SK-MEL-5 (cell line): ENCODE measurements around the gene TTLL12. TPM values are rescaled to one million over a fixed set of nuclear protein-coding genes. Genes with fewer than 3 reads are reported as not detected.

Source experiments
- DNase-seq: peaks from one replicate; pipeline ENCODE4 v3.0.0-alpha.2; 2016; ENCODE audit warnings: low read depth, low spot score
- in situ Hi-C: cut with HindIII; loops from 2 replicates; pipeline ENCODE4 v1.10.0; 2016; ENCODE audit warnings: low sequenced_read_pairs, high pct_unique_total_duplicates, low pct_unique_long_range_greater_than_20kb
- total RNA-seq: library from RNA; depleted of rRNA; stranded (reverse); fragments of >200 nt; shearing (Covaris generic); gene quantifications from 2 replicates; pipeline ENCODE4 v1.2.3, GENCODE V29; 2014

The TTLL12 gene
- total RNA-seq, 1 experiment from 2014 or later = 68.9 TPM

- DNase-seq = no peak
- in situ Hi-C loops = no loop called here
These were observed 33.9 kb upstream of the TTLL12 start for GRCh38 chr22:43220625-43221380.

GRCh38 chr22:43218786-43219185, 31.9 kb upstream of the TTLL12 start:
- peak; percentile 21 for DNase-seq
- in situ Hi-C loops = no loop called here

- DNase-seq = no peak
- in situ Hi-C loops = no loop called here
These were observed 30.5 kb upstream of the TTLL12 start for GRCh38 chr22:43217285-43218030.

GRCh38 chr22:43216738-43217137, 29.8 kb upstream of the TTLL12 start:
- in situ Hi-C loops = no loop called here

GRCh38 chr22:43213962-43214361, 27.0 kb upstream of the TTLL12 start:
- no peak for DNase-seq
- in situ Hi-C loops = no loop called here

More at GRCh38 chr22:43216738-43217137, 29.8 kb upstream of the TTLL12 start:
- DNase-seq = no peak

GRCh38 chr22:43213051-43213450, 26.1 kb upstream of the TTLL12 start:
- DNase-seq = peak; percentile 27
- in situ Hi-C loops = no loop called here

GRCh38 chr22:43212434-43212952, 25.6 kb upstream of the TTLL12 start:
- in situ Hi-C loops = no loop called here
- no peak for DNase-seq

GRCh38 chr22:43211941-43212433, 25.1 kb upstream of the TTLL12 start:
- DNase-seq = no peak

GRCh38 chr22:43210631-43211515, 23.9 kb upstream of the TTLL12 start:
- in situ Hi-C loops = no loop called here
- no peak for DNase-seq

More at GRCh38 chr22:43211941-43212433, 25.1 kb upstream of the TTLL12 start:
- in situ Hi-C loops = no loop called here

GRCh38 chr22:43209971-43210370, 23.0 kb upstream of the TTLL12 start:
- no peak for DNase-seq
- in situ Hi-C loops = no loop called here

GRCh38 chr22:43209523-43209890, 22.6 kb upstream of the TTLL12 start:
- no peak for DNase-seq
- in situ Hi-C loops = no loop called here

- in situ Hi-C loops = no loop called here
- DNase-seq = no peak
These were observed 22.0 kb upstream of the TTLL12 start for GRCh38 chr22:43208703-43209522.

- no peak for DNase-seq
- in situ Hi-C loops = no loop called here
These were observed 21.1 kb upstream of the TTLL12 start for GRCh38 chr22:43207849-43208702.

- in situ Hi-C loops = no loop called here
These were observed 20.5 kb upstream of the TTLL12 start for GRCh38 chr22:43207386-43207785.

GRCh38 chr22:43206509-43207161, 19.7 kb upstream of the TTLL12 start:
- no peak for DNase-seq
- in situ Hi-C loops = no loop called here

More at GRCh38 chr22:43207386-43207785, 20.5 kb upstream of the TTLL12 start:
- no peak for DNase-seq
